Measurements from ENCODE around the gene NAV1.
"Not testable (repeated sequence)": the region's sequence is repeated elsewhere in the genome, so short reads cannot be mapped to it uniquely, and the experiment has no call there.

The NAV1 gene

DNA sequence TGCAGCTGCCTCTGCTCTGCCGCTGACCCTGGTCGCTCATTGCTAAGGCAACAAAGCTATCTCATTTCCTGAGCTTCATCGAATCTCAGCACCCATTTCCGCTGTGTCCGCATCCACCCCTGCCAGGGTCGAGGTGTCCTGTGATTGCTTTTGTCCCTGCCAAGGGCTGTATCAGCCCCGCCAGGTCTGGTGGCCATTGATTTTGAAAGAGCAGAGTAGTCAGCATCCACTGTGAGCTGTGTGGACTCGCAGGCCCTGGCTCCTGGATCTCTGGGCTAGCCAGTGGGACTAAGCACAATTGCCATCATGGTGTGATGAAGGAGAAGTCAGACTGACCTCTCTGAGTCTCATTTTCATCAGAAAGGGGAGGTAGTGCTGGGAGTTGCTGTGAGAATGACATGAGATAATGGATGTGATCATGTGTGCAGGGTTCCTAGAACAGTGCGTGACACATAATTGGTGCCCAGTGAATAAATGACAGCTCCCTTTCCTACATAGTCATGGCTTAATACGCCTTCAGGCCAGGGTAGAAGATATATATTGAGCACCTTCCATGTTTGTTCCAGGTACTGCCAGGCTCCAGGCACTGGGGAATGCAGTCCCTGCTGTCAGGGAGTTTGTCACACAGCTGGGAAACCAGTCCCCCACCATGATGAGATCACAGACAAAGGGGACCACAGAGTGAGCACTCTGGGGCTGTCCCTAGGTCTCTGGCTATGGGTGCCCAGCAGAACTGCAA, 32.1 kb downstream of the NAV1 start:
- DNase-seq (ENCODE audit: extremely low read depth, low read depth): no peak
- TF ChIP-seq, protein P1, sequence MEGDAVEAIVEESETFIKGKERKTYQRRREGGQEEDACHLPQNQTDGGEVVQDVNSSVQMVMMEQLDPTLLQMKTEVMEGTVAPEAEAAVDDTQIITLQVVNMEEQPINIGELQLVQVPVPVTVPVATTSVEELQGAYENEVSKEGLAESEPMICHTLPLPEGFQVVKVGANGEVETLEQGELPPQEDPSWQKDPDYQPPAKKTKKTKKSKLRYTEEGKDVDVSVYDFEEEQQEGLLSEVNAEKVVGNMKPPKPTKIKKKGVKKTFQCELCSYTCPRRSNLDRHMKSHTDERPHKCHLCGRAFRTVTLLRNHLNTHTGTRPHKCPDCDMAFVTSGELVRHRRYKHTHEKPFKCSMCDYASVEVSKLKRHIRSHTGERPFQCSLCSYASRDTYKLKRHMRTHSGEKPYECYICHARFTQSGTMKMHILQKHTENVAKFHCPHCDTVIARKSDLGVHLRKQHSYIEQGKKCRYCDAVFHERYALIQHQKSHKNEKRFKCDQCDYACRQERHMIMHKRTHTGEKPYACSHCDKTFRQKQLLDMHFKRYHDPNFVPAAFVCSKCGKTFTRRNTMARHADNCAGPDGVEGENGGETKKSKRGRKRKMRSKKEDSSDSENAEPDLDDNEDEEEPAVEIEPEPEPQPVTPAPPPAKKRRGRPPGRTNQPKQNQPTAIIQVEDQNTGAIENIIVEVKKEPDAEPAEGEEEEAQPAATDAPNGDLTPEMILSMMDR (IDR thresholded peaks at IDR 0.05; ENCODE audit: low read depth, low read length): no peak

DNA sequence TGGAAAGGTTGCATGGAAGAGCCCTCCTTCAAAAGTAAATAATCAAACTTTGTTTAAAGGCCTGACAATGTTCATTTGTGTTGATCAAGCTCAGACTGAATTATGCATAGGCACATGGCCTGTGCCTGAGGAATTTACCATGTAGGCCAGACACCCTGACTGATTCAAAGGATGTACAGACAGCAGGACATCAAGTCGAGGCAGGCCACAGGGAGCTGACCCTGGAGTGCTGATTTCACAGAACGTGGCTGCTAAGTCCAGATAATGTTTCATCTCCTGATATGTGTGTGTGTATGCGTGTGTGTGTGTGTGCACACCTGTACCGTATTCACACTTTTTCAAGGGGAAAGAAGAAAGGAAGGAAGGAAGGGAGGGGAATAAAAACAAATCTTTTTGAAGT, 34.1 kb downstream of the NAV1 start:
- TF ChIP-seq, protein P1 (IDR thresholded peaks at IDR 0.05; ENCODE audit: low read depth, low read length): no peak
- DNase-seq (ENCODE audit: extremely low read depth, low read depth): no peak

DNA sequence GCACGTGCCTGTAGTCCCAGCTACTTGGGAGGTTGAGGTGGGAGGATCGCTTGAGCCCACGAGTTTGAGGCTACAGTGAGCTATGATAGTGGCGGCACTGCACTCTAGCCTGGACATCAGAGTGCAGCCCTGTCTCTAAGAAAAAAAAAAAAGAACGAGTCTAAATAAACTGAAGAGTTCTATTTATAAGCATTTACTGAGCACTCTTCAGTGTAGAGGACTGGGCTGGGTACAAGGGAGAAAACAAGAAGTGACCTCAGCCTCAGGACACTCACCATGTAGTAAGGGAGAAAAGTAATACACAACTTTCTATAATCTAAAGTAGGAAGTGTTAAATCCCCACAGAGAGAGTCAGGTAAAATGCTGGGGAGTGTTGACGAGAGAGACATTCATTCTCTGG, 35.0 kb downstream of the NAV1 start:
- DNase-seq (ENCODE audit: extremely low read depth, low read depth): no peak
- TF ChIP-seq, protein P1 (IDR thresholded peaks at IDR 0.05; ENCODE audit: low read depth, low read length): no peak

DNA sequence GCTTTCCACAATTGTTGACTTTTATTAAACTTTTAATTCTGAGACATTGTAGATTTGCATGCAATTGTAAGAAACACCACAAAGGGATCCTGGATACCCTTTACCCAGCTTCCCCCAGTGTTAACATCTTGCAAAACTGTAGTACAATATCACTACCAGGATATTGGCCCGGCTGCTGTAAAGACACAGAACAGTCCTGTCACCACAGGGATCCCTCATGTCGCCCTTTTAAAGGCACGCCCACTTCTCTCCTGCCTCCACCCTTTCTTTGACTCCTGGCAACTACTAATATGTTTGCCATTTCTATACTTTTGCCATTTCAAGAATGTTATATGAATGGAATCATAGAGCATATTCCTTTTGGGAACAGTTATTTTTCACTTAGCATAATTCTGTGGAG, 37.0 kb downstream of the NAV1 start:
- TF ChIP-seq, protein P1 (IDR thresholded peaks at IDR 0.05; ENCODE audit: low read depth, low read length): no peak
- DNase-seq (ENCODE audit: extremely low read depth, low read depth): no peak

DNA sequence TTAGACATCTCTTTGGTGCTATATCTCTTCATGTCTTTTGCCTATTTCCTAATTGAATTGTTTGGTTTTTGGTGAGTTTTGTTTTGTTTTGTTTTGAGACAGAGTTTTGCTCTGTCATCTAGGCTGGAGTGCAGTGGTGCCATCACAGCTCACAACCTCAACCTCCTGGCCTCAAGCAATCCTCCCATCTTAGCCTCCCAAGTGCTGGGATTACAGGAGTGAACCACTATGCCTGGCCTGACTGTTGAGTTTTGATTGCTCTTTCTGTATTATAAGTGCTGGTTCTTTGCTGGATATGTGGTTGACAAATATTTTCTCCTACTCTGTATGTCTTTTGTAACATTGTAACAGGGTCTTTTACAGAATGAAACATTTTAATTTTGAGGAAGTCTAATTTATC, 38.0 kb downstream of the NAV1 start:
- TF ChIP-seq, protein P1 (IDR thresholded peaks at IDR 0.05; ENCODE audit: low read depth, low read length): no peak
- DNase-seq (ENCODE audit: extremely low read depth, low read depth): no peak

DNA sequence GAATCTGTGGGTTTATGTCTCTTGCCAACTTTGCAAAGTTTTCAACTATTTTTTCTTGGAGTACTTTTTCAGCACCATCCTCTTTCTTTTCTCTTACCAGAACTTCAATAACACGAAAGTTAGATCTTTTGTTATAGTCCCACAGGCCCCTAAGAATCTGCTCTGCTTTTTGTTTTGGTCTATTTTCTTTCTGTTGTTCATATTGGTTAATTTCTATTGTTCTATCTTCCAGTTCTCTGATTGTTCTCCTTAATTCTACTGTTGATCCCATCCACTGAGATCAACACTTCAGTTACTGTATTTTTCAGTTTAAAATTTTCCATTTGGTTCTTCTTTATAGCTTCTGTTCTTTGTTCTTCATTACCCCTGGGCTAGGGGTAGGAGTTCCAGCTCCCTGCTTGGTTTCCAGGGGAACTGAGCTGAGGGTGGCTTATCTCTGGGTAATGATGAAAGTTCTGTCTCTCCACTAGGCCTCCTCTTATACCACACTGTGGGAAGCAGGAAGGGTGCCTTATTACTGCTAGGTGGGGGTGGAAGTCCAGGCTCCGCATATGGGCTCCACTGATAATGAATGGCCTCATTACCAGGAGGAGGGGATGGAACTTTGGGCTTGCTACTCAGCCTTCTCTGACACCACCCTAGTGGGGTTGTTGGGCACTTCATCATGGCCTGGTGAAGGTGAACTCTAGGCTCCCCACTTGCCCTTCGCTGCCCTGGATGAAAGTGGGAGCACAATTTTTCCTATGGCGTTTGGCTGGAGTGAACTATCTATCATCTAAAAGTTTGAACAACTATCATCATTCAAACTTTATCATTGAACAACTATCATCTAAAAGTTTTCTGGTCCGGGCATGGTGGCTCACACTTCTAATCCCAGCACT, 39.3 kb downstream of the NAV1 start:
- TF ChIP-seq, protein P1 (IDR thresholded peaks at IDR 0.05; ENCODE audit: low read depth, low read length): no peak
- no peak for DNase-seq (ENCODE audit: extremely low read depth, low read depth)

DNA sequence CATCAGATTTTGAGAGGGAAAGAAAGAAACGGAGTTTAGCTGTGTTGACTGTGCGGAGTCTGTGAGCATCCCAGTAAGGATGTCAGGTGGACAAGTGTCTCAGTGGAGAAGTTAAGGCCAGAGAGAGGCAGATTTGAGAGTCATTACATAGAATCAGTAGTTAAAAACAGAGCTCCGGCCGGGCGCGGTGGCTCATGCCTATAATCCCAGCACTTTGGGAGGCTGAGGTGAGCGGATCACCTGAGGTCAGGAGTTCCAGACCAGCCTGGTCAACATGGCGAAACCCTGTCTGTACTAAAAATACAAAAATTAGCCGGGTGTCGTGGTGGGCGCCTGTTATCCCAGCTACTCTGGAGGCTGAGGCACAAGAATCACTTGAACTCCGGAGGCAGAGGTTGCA, 42.4 kb downstream of the NAV1 start:
- DNase-seq (ENCODE audit: extremely low read depth, low read depth): not testable (repeated sequence)
